DND-41 (cell line): ENCODE data around the gene CPSF4.

Source experiments
- ATAC-seq: fragments of 200-7000 bp; cut with Tn5 transposase; 3 replicates; pipeline ENCODE4 v1.9.1; 2021; ENCODE audit warnings: low read depth; ENCODE audit not compliant: insufficient read depth
- DNase-seq: peaks from one replicate; pipeline ENCODE4 v3.0.0-alpha.2; 2020
- H2AFZ ChIP-seq: 2 replicates; pipeline ENCODE4 v1.6.0; 2012; ENCODE audit warnings: low read depth, low read length
- H3K27ac ChIP-seq: 2 replicates; pipeline ENCODE4 v1.5.1; 2012; ENCODE audit warnings: low read length, inconsistent platforms
- H3K27me3 ChIP-seq: fragments of 200-600 bp; sonication (generic); 2 replicates; pipeline ENCODE4 v1.6.0; 2012; ENCODE audit warnings: low read length, mild to moderate bottlenecking, inconsistent platforms; ENCODE audit not compliant: insufficient read depth, poor library complexity
- H3K36me3 ChIP-seq: 2 replicates; pipeline ENCODE4 v1.5.1; 2012; ENCODE audit warnings: low read length, inconsistent platforms; ENCODE audit not compliant: insufficient read depth
- H3K4me1 ChIP-seq: 2 replicates; pipeline ENCODE4 v1.5.1; 2012; ENCODE audit warnings: mild to moderate bottlenecking, low read length; ENCODE audit not compliant: insufficient read depth
- H3K4me2 ChIP-seq: 2 replicates; pipeline ENCODE4 v1.6.0; 2012; ENCODE audit warnings: mild to moderate bottlenecking, moderate library complexity, low read length, inconsistent platforms; ENCODE audit not compliant: insufficient read depth
- H3K4me3 ChIP-seq, 2 experiments: fragments of 200-600 bp in 1 of 2; shearing (Covaris generic) in 1 of 2; 2 replicates each; pipeline ENCODE4 v1.5.1; 2012 to 2016; ENCODE audit warnings: inconsistent platforms in 2 of 2, low read length in 2 of 2, mild to moderate bottlenecking in 2 of 2, low read depth in 1 of 2, moderate library complexity in 1 of 2
- H3K79me2 ChIP-seq: 2 replicates; pipeline ENCODE4 v1.6.0; 2012; ENCODE audit warnings: low read length, inconsistent platforms; ENCODE audit not compliant: insufficient read depth
- H3K9ac ChIP-seq: 2 replicates; pipeline ENCODE4 v1.6.0; 2012; ENCODE audit warnings: low read depth, mild to moderate bottlenecking, inconsistent platforms, low read length, moderate library complexity
- H3K9me3 ChIP-seq: 2 replicates; pipeline ENCODE4 v1.5.1; 2012; ENCODE audit warnings: low read length, moderate library complexity, mild to moderate bottlenecking, inconsistent platforms; ENCODE audit not compliant: insufficient read depth, severe bottlenecking
- H4K20me1 ChIP-seq: 2 replicates; pipeline ENCODE4 v1.6.0; 2012; ENCODE audit warnings: low read length; ENCODE audit not compliant: insufficient read depth
- CTCF ChIP-seq: IDR thresholded peaks from 2 replicates; pipeline ENCODE4 v1.5.1; 2012; ENCODE audit warnings: borderline replicate concordance, low read length, moderate library complexity, mild to moderate bottlenecking; ENCODE audit not compliant: poor library complexity, severe bottlenecking; ENCODE audit errors: extremely low read depth
- EZH2 ChIP-seq: IDR thresholded peaks from 3 replicates; pipeline ENCODE4 v1.6.1; 2012; ENCODE audit warnings: borderline replicate concordance, low read depth, mild to moderate bottlenecking, moderate library complexity, low read length, inconsistent platforms; ENCODE audit not compliant: severe bottlenecking

Gene CPSF4

GRCh38 chr7:99451936-99452335, 13.2 kb downstream of the CPSF4 start:
- no peak overlapping the region for H3K27ac ChIP-seq
- TF ChIP-seq CTCF (no peak), EZH2 (no peak)
- peaks cover 96% of the 10 kb centered on the region for H3K36me3 ChIP-seq
- ATAC-seq = no peak
- H3K4me1 ChIP-seq = no peaks in the 10 kb centered on the region
- H4K20me1 ChIP-seq = peaks cover 56% of the 10 kb centered on the region
- no peak overlapping the region for H3K9ac ChIP-seq
- H3K9me3 ChIP-seq = no peaks in the 10 kb centered on the region
- H3K4me2 ChIP-seq = no peak overlapping the region
- H2AFZ ChIP-seq = no peak overlapping the region
- no peak overlapping the region for H3K4me3 ChIP-seq
- no peaks in the 10 kb centered on the region for H3K27me3 ChIP-seq
- no peak for DNase-seq
- peaks cover 40% of the 10 kb centered on the region for H3K79me2 ChIP-seq

GRCh38 chr7:99452541-99452940, 13.8 kb downstream of the CPSF4 start:
- H3K27ac ChIP-seq = no peak overlapping the region
- no peaks in the 10 kb centered on the region for H3K9me3 ChIP-seq
- no peak overlapping the region for H3K4me2 ChIP-seq
- H3K36me3 ChIP-seq = peaks cover 98% of the 10 kb centered on the region
- peaks cover 62% of the 10 kb centered on the region for H4K20me1 ChIP-seq
- no peak overlapping the region for H3K4me3 ChIP-seq
- ATAC-seq = no peak
- no peak overlapping the region for H2AFZ ChIP-seq
- H3K4me1 ChIP-seq = no peaks in the 10 kb centered on the region
- no peak overlapping the region for H3K9ac ChIP-seq
- TF ChIP-seq EZH2 (no peak), CTCF (no peak)
- no peaks in the 10 kb centered on the region for H3K27me3 ChIP-seq
- no peak for DNase-seq
- peaks cover 45% of the 10 kb centered on the region for H3K79me2 ChIP-seq

- Histone ChIP-seq H3K79me2 (peaks cover 45% of the 10 kb centered on the region), H3K4me3 (no peak overlapping the region), H4K20me1 (peaks cover 68% of the 10 kb centered on the region), H2AFZ (no peak overlapping the region), H3K27me3 (no peaks in the 10 kb centered on the region), H3K4me2 (no peak overlapping the region), H3K27ac (no peak overlapping the region), H3K4me1 (no peaks in the 10 kb centered on the region), H3K9ac (no peak overlapping the region), H3K9me3 (no peaks in the 10 kb centered on the region), H3K36me3 (peaks cover 98% of the 10 kb centered on the region)
- DNase-seq = no peak
- ATAC-seq = no peak; the same call in 2 of the 3 replicates
- TF ChIP-seq CTCF (no peak), EZH2 (no peak)
Measured at GRCh38 chr7:99453105-99453504, 14.4 kb downstream of the CPSF4 start.

GRCh38 chr7:99455874-99456273, 17.1 kb downstream of the CPSF4 start:
- H3K36me3 ChIP-seq = peaks cover 98% of the 10 kb centered on the region
- TF ChIP-seq EZH2 (no peak), CTCF (no peak)
- no peak overlapping the region for H3K9ac ChIP-seq
- H4K20me1 ChIP-seq = peaks cover 77% of the 10 kb centered on the region
- peaks cover 1% of the 10 kb centered on the region for H3K4me1 ChIP-seq
- no peak for DNase-seq
- H3K79me2 ChIP-seq = peaks cover 55% of the 10 kb centered on the region
- no peak overlapping the region for H2AFZ ChIP-seq
- no peaks in the 10 kb centered on the region for H3K9me3 ChIP-seq
- no peak overlapping the region for H3K4me3 ChIP-seq
- no peak overlapping the region for H3K27ac ChIP-seq
- H3K27me3 ChIP-seq = no peaks in the 10 kb centered on the region
- no peak overlapping the region for H3K4me2 ChIP-seq
- no peak for ATAC-seq
